ENCODE data around the gene ACOX2. TPM values are rescaled to one million over a fixed set of nuclear protein-coding genes. Genes with fewer than 3 reads are reported as not detected.

ACOX2 gene
- total and polyA plus RNA-seq, 2 of the 8 experiments (the other 6 are each of a cell fraction or from before 2014, with no cell fraction given), result 3.2 to 9.2 TPM

GRCh38 chr3:58556761-58557221 is 19.8 kb upstream of the ACOX2 start:
- ChIA-PET POLR2A (ENCODE audit: partially characterized antibody) (interaction anchor here (1.5 kb wide), 1 partner anchor 9 kb away, joined by 4 read pairs; no protein-coding TSS in a partner anchor), CTCF (ENCODE audit: partially characterized antibody) (interaction anchor here (0.6 to 40.0 kb wide), 9 partner anchors 12 to 217 kb away, joined by 3 to 994 read pairs (median 4); no protein-coding TSS in a partner anchor)
- Histone ChIP-seq H2BK15ac (ENCODE audit: low read length) (no peak overlapping the region), H4K5ac (ENCODE audit: insufficient read length, low read depth, low read length) (no peak overlapping the region), H2BK5ac (ENCODE audit: low read depth, low read length) (no peak overlapping the region), H4K8ac (ENCODE audit: extremely low read depth, insufficient read depth, low read length) (no peak overlapping the region), H3K23me2 (ENCODE audit: low read depth, low read length) (no peaks in the 10 kb centered on the region), H2BK12ac (ENCODE audit: low read depth, low read length) (no peak overlapping the region), H2AK5ac (ENCODE audit: low read depth, low read length) (no peak overlapping the region), H3K9ac (replicated peaks in 1 of 4; ENCODE audit: extremely low read depth in 1 of 4, low read depth in 3 of 4, low read length in 3 of 4) (no peak overlapping the region), H3K4me3 (ENCODE audit: extremely low read depth in 1 of 4, insufficient read depth in 2 of 4, low read depth in 3 of 4, low read length in 4 of 4) (no peak overlapping the region), H3K27ac (ENCODE audit: low read depth, low read length) (no peak overlapping the region), H3K14ac (ENCODE audit: insufficient read length) (no peak overlapping the region), H3K4me2 (ENCODE audit: insufficient read depth in 1 of 2, low read depth in 2 of 2, low read length in 2 of 2) (no peak overlapping the region), H4K20me1 (replicated peaks in 1 of 2; ENCODE audit: control insufficient read depth in 1 of 2, insufficient read depth in 2 of 2, low read length in 2 of 2) (no peaks in the 10 kb centered on the region), H2BK20ac (ENCODE audit: low read length) (no peak overlapping the region), H3K23ac (ENCODE audit: insufficient read length) (no peak overlapping the region), H3K36me3 (ENCODE audit: control insufficient read depth in 2 of 4, insufficient read depth in 4 of 4, low read length in 3 of 4) (no peaks in the 10 kb centered on the region), H3K18ac (ENCODE audit: extremely low read depth, low read length) (no peak overlapping the region), H3K4me1 (replicated peaks in 1 of 4; ENCODE audit: control insufficient read depth in 3 of 4, insufficient read depth in 4 of 4, low read length in 3 of 4) (peaks cover 2 to 9% (median 6%) of the 10 kb centered on the region in 4 experiments), H2AFZ (ENCODE audit: low read length) (no peak overlapping the region), H3K4ac (replicated peaks; ENCODE audit: insufficient read length, low read depth, low read length) (no peak overlapping the region), H3K56ac (replicated peaks; ENCODE audit: insufficient read length, low read depth, low read length) (no peak overlapping the region), H2BK120ac (replicated peaks; ENCODE audit: low read depth, low read length) (no peak overlapping the region), H3K27me3 (replicated peaks in 1 of 4; ENCODE audit: control insufficient read depth in 3 of 4, extremely low read depth in 1 of 4, insufficient read depth in 3 of 4, low read length in 3 of 4) (no peaks in the 10 kb centered on the region), H3K79me2 (ENCODE audit: control insufficient read depth in 1 of 2, insufficient read depth in 2 of 2, low read length in 2 of 2) (no peaks in the 10 kb centered on the region), H4K91ac (replicated peaks; ENCODE audit: insufficient read length, low read length) (no peak overlapping the region), H3K9me3 (ENCODE audit: insufficient read depth in 2 of 2, low read depth in 1 of 2, low read length in 1 of 2) (peaks cover 0 to 3% of the 10 kb centered on the region in 2 experiments; a peak in 1 of 4 replicates), H3K79me1 (ENCODE audit: low read depth, low read length) (no peaks in the 10 kb centered on the region)
- WGBS, 2 experiments (ENCODE audit: extremely low coverage in 1 of 2, insufficient coverage in 1 of 2, insufficient read length in 1 of 2, insufficient replicate concordance in 2 of 2, low coverage in 1 of 2, low lambda C conversion rate in 2 of 2, missing lambda C conversion rate in 1 of 2), result 73% methylated on average over 6 of the region's 6 CpGs; no CpG with 5 or more reads in 1 of the 2 experiments
- TF ChIP-seq BRCA1 (IDR thresholded peaks at IDR 0.05; ENCODE audit: low read depth, low read length) (no peak), TEAD4 (IDR thresholded peaks at IDR 0.05; ENCODE audit: low read depth, low read length) (no peak), CEBPB (IDR thresholded peaks at IDR 0.05; ENCODE audit: low read depth, low read length) (no peak), ZNF274 (IDR thresholded peaks at IDR 0.05; ENCODE audit: borderline replicate concordance, extremely low read depth, low read length) (no peak), POU5F1 (IDR thresholded peaks at IDR 0.05; ENCODE audit: low read depth, low read length) (no peak), GTF2F1 (IDR thresholded peaks at IDR 0.05; ENCODE audit: borderline replicate concordance, low read depth, low read length) (no peak), SIN3A (conservative IDR thresholded peaks at IDR 0.05 in 1 of 2, IDR thresholded peaks at IDR 0.05 in 1 of 2; ENCODE audit: low read depth in 1 of 2, low read length in 2 of 2) (no peak)
- no peak for FAIRE-seq
- DNase-seq (ENCODE audit: low read depth in 1 of 2, low spot score in 2 of 2), result no peak

All from H1 (cell line).